ENCODE data around the gene RC3H1. TPM values are rescaled to one million over a fixed set of nuclear protein-coding genes. Genes with fewer than 3 reads are reported as not detected.
"Not testable (repeated sequence)": the region's sequence is repeated elsewhere in the genome, so short reads cannot be mapped to it uniquely, and the experiment has no call there.

The RC3H1 gene
- 10 to 100 TPM; 28.1 to 32.9 TPM for total RNA-seq

GRCh38 chr1:174022080-174022975 lies at the start of gene RC3H1:
RC3H1 (minus strand) TSS chr1:174022357; CDS start chr1:173992985, 29,372 bp downstream.
- peaks cover 30% of the 10 kb centered on the region for H3K4me1 Mint-ChIP-seq (ENCODE audit: low read depth)
- POLR2A ChIA-PET = interaction anchor here (0.7 to 1.9 kb wide), 13 partner anchors 9 to 1001 kb away, joined by 3 to 21 read pairs (median 3); partner anchors contain the start of genes DARS2, GAS5, MRPS14 and PRDX6
- DNase-seq = peak; percentile 91

GRCh38 chr1:174070614-174071013 lies 48.5 kb upstream of the RC3H1 start:
- H3K36me3 Mint-ChIP-seq (ENCODE audit: low read depth) = no peaks in the 10 kb centered on the region
- POLR2A ChIA-PET = no interaction called here
- H3K9me3 Mint-ChIP-seq (ENCODE audit: insufficient read depth) = no peaks in the 10 kb centered on the region
- H3K27ac Mint-ChIP-seq = no peak overlapping the region
- no peak for DNase-seq
- peaks cover 6% of the 10 kb centered on the region for H3K27me3 Mint-ChIP-seq (ENCODE audit: low read depth)
- no peak overlapping the region for H3K4me3 Mint-ChIP-seq
- no peak for ATAC-seq
- H3K4me1 Mint-ChIP-seq (ENCODE audit: low read depth) = no peaks in the 10 kb centered on the region
- CTCF ChIA-PET = no interaction called here

More at GRCh38 chr1:174022080-174022975, at the start of gene RC3H1:
- Mint-ChIP-seq H3K4me3 (peak within 1 kb of the TSS; percentile 98), H3K27ac (peak within 1 kb of the TSS; percentile 99), H3K36me3 (ENCODE audit: low read depth) (peaks cover 15% of the 10 kb centered on the region), H3K9me3 (ENCODE audit: insufficient read depth) (no peaks in the 10 kb centered on the region), H3K27me3 (ENCODE audit: low read depth) (no peaks in the 10 kb centered on the region)
- CTCF ChIA-PET = interaction anchor here (0.5 to 1.2 kb wide), 3 partner anchors 153 to 335 kb away, joined by 3 read pairs; partner anchors contain the start of gene ZBTB37
- ATAC-seq = peak; percentile 94

GRCh38 chr1:174068000-174068399 lies 45.8 kb upstream of the RC3H1 start:
- H3K9me3 Mint-ChIP-seq (ENCODE audit: insufficient read depth) = no peaks in the 10 kb centered on the region
- DNase-seq (no peak), ATAC-seq (no peak)
- peaks cover 8% of the 10 kb centered on the region for H3K27me3 Mint-ChIP-seq (ENCODE audit: low read depth)
- no peak overlapping the region for H3K27ac Mint-ChIP-seq
- CTCF ChIA-PET = no interaction called here
- POLR2A ChIA-PET = no interaction called here
- no peak overlapping the region for H3K4me3 Mint-ChIP-seq
- H3K36me3 Mint-ChIP-seq (ENCODE audit: low read depth) = no peaks in the 10 kb centered on the region
- H3K4me1 Mint-ChIP-seq (ENCODE audit: low read depth) = no peaks in the 10 kb centered on the region

- Mint-ChIP-seq H3K27me3 (ENCODE audit: low read depth) (peaks cover 2% of the 10 kb centered on the region), H3K9me3 (ENCODE audit: insufficient read depth) (no peaks in the 10 kb centered on the region), H3K36me3 (ENCODE audit: low read depth) (no peaks in the 10 kb centered on the region), H3K4me3 (no peak overlapping the region), H3K27ac (no peak overlapping the region), H3K4me1 (ENCODE audit: low read depth) (peaks cover 5% of the 10 kb centered on the region)
- DNase-seq (no peak), ATAC-seq (no peak)
- ChIA-PET POLR2A (interaction anchor here (0.6 kb wide), 1 partner anchor 12 kb away, joined by 3 read pairs; no protein-coding TSS in a partner anchor), CTCF (no interaction called here)
Measured at GRCh38 chr1:174060090-174060489, 37.9 kb upstream of the RC3H1 start.

- Mint-ChIP-seq H3K9me3 (ENCODE audit: insufficient read depth) (no peaks in the 10 kb centered on the region), H3K4me3 (no peak overlapping the region), H3K27ac (no peak overlapping the region), H3K36me3 (ENCODE audit: low read depth) (no peaks in the 10 kb centered on the region), H3K27me3 (ENCODE audit: low read depth) (peaks cover 5% of the 10 kb centered on the region), H3K4me1 (ENCODE audit: low read depth) (peaks cover 5% of the 10 kb centered on the region)
- ChIA-PET POLR2A (no interaction called here), CTCF (interaction anchor here (0.6 kb wide), 1 partner anchor 20 kb away, joined by 3 read pairs; no protein-coding TSS in a partner anchor)
- ATAC-seq (no peak), DNase-seq (no peak)
Measured at GRCh38 chr1:174058624-174059023, 36.5 kb upstream of the RC3H1 start.

GRCh38 chr1:174056609-174057008 lies 34.5 kb upstream of the RC3H1 start:
- H3K4me1 Mint-ChIP-seq (ENCODE audit: low read depth); POLR2A ChIA-PET; ATAC-seq; CTCF ChIA-PET; H3K36me3 Mint-ChIP-seq (ENCODE audit: low read depth); DNase-seq; H3K4me3 Mint-ChIP-seq; H3K9me3 Mint-ChIP-seq (ENCODE audit: insufficient read depth); H3K27ac Mint-ChIP-seq: not testable (repeated sequence)
- H3K27me3 Mint-ChIP-seq (ENCODE audit: low read depth) = peaks cover 11% of the 10 kb centered on the region

- DNase-seq; CTCF ChIA-PET; H3K4me1 Mint-ChIP-seq (ENCODE audit: low read depth); H3K9me3 Mint-ChIP-seq (ENCODE audit: insufficient read depth); H3K36me3 Mint-ChIP-seq (ENCODE audit: low read depth); POLR2A ChIA-PET; H3K27ac Mint-ChIP-seq; H3K4me3 Mint-ChIP-seq; ATAC-seq: not testable (repeated sequence)
- peaks cover 11% of the 10 kb centered on the region for H3K27me3 Mint-ChIP-seq (ENCODE audit: low read depth)
Measured at GRCh38 chr1:174055797-174056196, 33.6 kb upstream of the RC3H1 start.

GRCh38 chr1:174053826-174054225 lies 31.7 kb upstream of the RC3H1 start:
- H3K36me3 Mint-ChIP-seq (ENCODE audit: low read depth) = no peaks in the 10 kb centered on the region
- no peak overlapping the region for H3K27ac Mint-ChIP-seq
- peaks cover 11% of the 10 kb centered on the region for H3K27me3 Mint-ChIP-seq (ENCODE audit: low read depth)
- DNase-seq = no peak
- H3K9me3 Mint-ChIP-seq (ENCODE audit: insufficient read depth) = no peaks in the 10 kb centered on the region
- ATAC-seq = no peak
- CTCF ChIA-PET = no interaction called here
- no peaks in the 10 kb centered on the region for H3K4me1 Mint-ChIP-seq (ENCODE audit: low read depth)
- no peak overlapping the region for H3K4me3 Mint-ChIP-seq
- POLR2A ChIA-PET = no interaction called here

GRCh38 chr1:174052621-174053020 lies 30.5 kb upstream of the RC3H1 start:
- H3K27me3 Mint-ChIP-seq (ENCODE audit: low read depth) = peaks cover 11% of the 10 kb centered on the region
- H3K27ac Mint-ChIP-seq = no peak overlapping the region
- no peaks in the 10 kb centered on the region for H3K36me3 Mint-ChIP-seq (ENCODE audit: low read depth)
- no peak for DNase-seq
- CTCF ChIA-PET = no interaction called here
- no peaks in the 10 kb centered on the region for H3K4me1 Mint-ChIP-seq (ENCODE audit: low read depth)
- H3K4me3 Mint-ChIP-seq = no peak overlapping the region
- POLR2A ChIA-PET = no interaction called here
- no peaks in the 10 kb centered on the region for H3K9me3 Mint-ChIP-seq (ENCODE audit: insufficient read depth)
- no peak for ATAC-seq

- Mint-ChIP-seq H3K4me3 (no peak overlapping the region), H3K27me3 (ENCODE audit: low read depth) (peaks cover 11% of the 10 kb centered on the region), H3K36me3 (ENCODE audit: low read depth) (no peaks in the 10 kb centered on the region), H3K9me3 (ENCODE audit: insufficient read depth) (no peaks in the 10 kb centered on the region), H3K4me1 (ENCODE audit: low read depth) (no peaks in the 10 kb centered on the region), H3K27ac (no peak overlapping the region)
- CTCF ChIA-PET = no interaction called here
- DNase-seq (no peak), ATAC-seq (no peak)
- POLR2A ChIA-PET = no interaction called here
Measured at GRCh38 chr1:174051956-174052355, 29.8 kb upstream of the RC3H1 start.

GRCh38 chr1:174049514-174049913 lies 27.4 kb upstream of the RC3H1 start:
- no peak for ATAC-seq
- no peaks in the 10 kb centered on the region for H3K9me3 Mint-ChIP-seq (ENCODE audit: insufficient read depth)
- no peaks in the 10 kb centered on the region for H3K4me1 Mint-ChIP-seq (ENCODE audit: low read depth)
- ChIA-PET POLR2A (no interaction called here), CTCF (no interaction called here)
- no peaks in the 10 kb centered on the region for H3K36me3 Mint-ChIP-seq (ENCODE audit: low read depth)
- no peak for DNase-seq
- no peak overlapping the region for H3K4me3 Mint-ChIP-seq
- no peak overlapping the region for H3K27ac Mint-ChIP-seq
- peaks cover 11% of the 10 kb centered on the region for H3K27me3 Mint-ChIP-seq (ENCODE audit: low read depth)

GRCh38 chr1:174044418-174045222 lies 22.5 kb upstream of the RC3H1 start:
- Mint-ChIP-seq H3K27me3 (ENCODE audit: low read depth) (no peaks in the 10 kb centered on the region), H3K9me3 (ENCODE audit: insufficient read depth) (no peaks in the 10 kb centered on the region), H3K4me1 (ENCODE audit: low read depth) (no peaks in the 10 kb centered on the region), H3K36me3 (ENCODE audit: low read depth) (no peaks in the 10 kb centered on the region), H3K4me3 (no peak overlapping the region), H3K27ac (no peak overlapping the region)
- no peak for ATAC-seq
- CTCF ChIA-PET = no interaction called here
- POLR2A ChIA-PET = interaction anchor here (0.6 kb wide), 1 partner anchor 713 kb away, joined by 3 read pairs; no protein-coding TSS in a partner anchor
- no peak for DNase-seq
